Endothelial cell of umbilical vein (primary cell): ENCODE results near the gene RRP8.

Experiments
- CTCF ChIP-seq, 2 donors: IDR thresholded peaks; 1 replicate in 1 of 2; 2 replicates in 1 of 2; pipeline ENCODE4 v1.5.1; 2011; ENCODE audit warnings: low read length in 2 of 2, mild to moderate bottlenecking in 2 of 2, moderate library complexity in 2 of 2, control low read depth in 1 of 2, inconsistent platforms in 1 of 2, low read depth in 1 of 2; ENCODE audit not compliant: insufficient read depth in 1 of 2; ENCODE audit errors: extremely low read depth in 1 of 2
- EZH2 ChIP-seq: IDR thresholded peaks from 2 replicates; pipeline ENCODE4 v1.6.1; 2012; ENCODE audit warnings: borderline replicate concordance, low read depth, mild to moderate bottlenecking, moderate library complexity, low read length, inconsistent platforms; ENCODE audit not compliant: severe bottlenecking
- POLR2AphosphoS5 ChIP-seq: IDR thresholded peaks from 2 replicates; pipeline ENCODE4 v1.6.1; 2012; ENCODE audit warnings: low read depth, mild to moderate bottlenecking, control low read depth, low read length, moderate library complexity; ENCODE audit not compliant: insufficient read depth

- TF ChIP-seq EZH2 (no peak), CTCF (IDR thresholded peaks at IDR 0.05; ENCODE audit: extremely low read depth in 1 of 2, insufficient read depth in 1 of 2, low read depth in 1 of 2, low read length in 2 of 2) (no peak), POLR2AphosphoS5 (no peak)
Measured at GRCh38 chr11:6621711-6622211, 18.3 kb upstream of the RRP8 start.
